ENCODE data around the gene MFSD2A.

Gene MFSD2A

DNA sequence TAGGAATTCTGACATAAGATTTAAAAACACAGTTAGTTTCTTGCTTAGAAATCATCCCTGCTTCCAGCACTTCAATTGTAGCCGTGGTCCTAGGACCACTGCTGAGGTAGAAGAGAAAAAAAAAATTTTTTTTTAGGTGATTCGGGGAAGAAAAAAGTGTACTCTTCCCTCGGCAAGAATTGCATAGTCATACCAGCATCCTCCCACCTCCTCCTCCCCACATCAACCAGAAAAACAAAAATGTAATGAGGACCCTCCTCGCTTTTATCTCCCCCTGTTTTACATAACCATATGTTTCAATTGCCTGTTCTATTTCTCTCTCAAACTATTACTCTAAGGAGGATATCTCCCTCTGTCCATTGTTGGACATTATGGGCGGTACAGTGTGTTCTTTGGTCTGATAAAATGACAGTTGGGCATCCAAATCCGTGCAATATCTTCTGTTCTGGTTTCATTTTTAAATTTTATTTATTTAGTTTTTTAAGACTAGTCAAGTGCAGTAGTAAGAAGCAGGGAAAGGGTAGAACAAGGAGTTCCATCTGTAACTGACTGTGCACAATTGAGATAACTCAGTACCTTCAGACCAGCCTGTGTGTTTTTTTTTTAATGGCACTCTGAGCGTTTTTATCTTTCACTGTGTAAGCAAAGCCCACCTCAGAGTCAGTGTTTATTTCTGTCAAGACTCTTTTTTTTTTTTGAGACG, 10.4 kb upstream of the MFSD2A start:
- Histone ChIP-seq H3K27me3 (ENCODE audit: control insufficient read depth in 1 of 2, insufficient read depth in 2 of 2, low read length in 2 of 2) (no peaks in the 10 kb centered on the region), H3K9ac (ENCODE audit: low read length) (no peak overlapping the region), H3K9me3 (ENCODE audit: low read length) (no peaks in the 10 kb centered on the region), H3K4me3 (ENCODE audit: low read depth in 1 of 2, low read length in 2 of 2) (no peak overlapping the region), H3K36me3 (ENCODE audit: insufficient read depth, low read length) (no peaks in the 10 kb centered on the region), H3K27ac (ENCODE audit: low read depth, low read length) (no peak overlapping the region), H3K4me1 (ENCODE audit: insufficient read depth, low read length) (no peaks in the 10 kb centered on the region)

DNA sequence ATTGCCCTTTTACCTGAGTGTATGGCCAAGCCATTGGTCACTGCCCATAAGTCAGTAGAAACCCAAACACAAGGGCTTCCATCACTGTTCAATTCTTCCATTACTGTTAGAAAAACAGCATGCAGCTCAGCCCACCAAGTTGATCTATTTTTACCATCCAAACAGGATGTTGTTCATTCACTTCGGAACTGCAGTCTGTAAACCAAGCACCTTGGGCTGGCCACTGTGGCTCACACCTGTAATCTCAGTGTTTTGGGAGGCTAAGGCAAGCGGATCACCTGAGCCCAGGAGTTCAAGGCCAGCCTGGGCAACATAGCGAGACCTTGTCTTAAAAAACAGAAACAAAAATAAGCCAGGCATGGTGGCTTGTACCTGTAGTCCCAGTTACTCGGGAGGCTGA, 8.7 kb upstream of the MFSD2A start:
- Histone ChIP-seq H3K4me3 (ENCODE audit: low read depth in 1 of 2, low read length in 2 of 2) (no peak overlapping the region), H3K4me1 (ENCODE audit: insufficient read depth, low read length) (no peaks in the 10 kb centered on the region), H3K27me3 (ENCODE audit: control insufficient read depth in 1 of 2, insufficient read depth in 2 of 2, low read length in 2 of 2) (no peaks in the 10 kb centered on the region), H3K9ac (ENCODE audit: low read length) (no peak overlapping the region), H3K9me3 (ENCODE audit: low read length) (no peaks in the 10 kb centered on the region), H3K36me3 (ENCODE audit: insufficient read depth, low read length) (no peaks in the 10 kb centered on the region), H3K27ac (ENCODE audit: low read depth, low read length) (no peak overlapping the region)

- Histone ChIP-seq H3K27ac (ENCODE audit: low read depth, low read length) (no peak overlapping the region), H3K9ac (ENCODE audit: low read length) (no peak overlapping the region), H3K4me1 (ENCODE audit: insufficient read depth, low read length) (no peaks in the 10 kb centered on the region), H3K36me3 (ENCODE audit: insufficient read depth, low read length) (no peaks in the 10 kb centered on the region), H3K9me3 (ENCODE audit: low read length) (no peaks in the 10 kb centered on the region), H3K4me3 (ENCODE audit: low read depth in 1 of 2, low read length in 2 of 2) (no peak overlapping the region), H3K27me3 (ENCODE audit: control insufficient read depth in 1 of 2, insufficient read depth in 2 of 2, low read length in 2 of 2) (no peaks in the 10 kb centered on the region)
These were observed 7.7 kb upstream of the MFSD2A start for GRCh38 chr1:39947260-39947659.

- H3K27ac ChIP-seq (ENCODE audit: low read depth, low read length): no peak overlapping the region
- no peak overlapping the region for H3K9ac ChIP-seq (ENCODE audit: low read length)
- no peak overlapping the region for H3K4me3 ChIP-seq (ENCODE audit: low read depth in 1 of 2, low read length in 2 of 2)
These were observed 5.1 kb upstream of the MFSD2A start for GRCh38 chr1:39949891-39950290.

DNA sequence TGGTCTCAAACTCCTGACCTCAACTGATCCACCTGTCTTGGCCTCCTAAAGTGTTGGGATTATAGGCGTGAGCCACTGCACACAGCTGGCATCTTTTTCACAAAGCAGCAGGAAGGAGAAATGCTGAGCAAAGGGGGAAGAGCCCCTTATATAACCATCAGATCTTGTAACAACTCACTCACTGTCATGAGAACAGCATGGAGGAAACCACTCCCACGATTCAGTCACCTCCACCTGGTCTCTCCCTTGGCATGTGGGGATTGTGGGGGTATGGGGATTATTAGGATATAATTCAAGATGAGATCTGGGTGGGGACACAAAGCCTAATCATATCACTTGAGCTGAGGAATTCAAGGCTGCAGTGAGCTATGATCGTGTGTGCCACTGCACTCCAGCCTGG, 3.0 kb upstream of the MFSD2A start:
- Histone ChIP-seq H3K4me3 (ENCODE audit: low read depth in 1 of 2, low read length in 2 of 2) (no peak overlapping the region), H3K36me3 (ENCODE audit: insufficient read depth, low read length) (no peaks in the 10 kb centered on the region), H3K4me1 (ENCODE audit: insufficient read depth, low read length) (peaks cover 19% of the 10 kb centered on the region), H3K27me3 (ENCODE audit: control insufficient read depth in 1 of 2, insufficient read depth in 2 of 2, low read length in 2 of 2) (peaks cover 0 to 4% of the 10 kb centered on the region in 2 donors), H3K9me3 (ENCODE audit: low read length) (no peaks in the 10 kb centered on the region), H3K27ac (ENCODE audit: low read depth, low read length) (no peak overlapping the region), H3K9ac (ENCODE audit: low read length) (no peak overlapping the region)

More at GRCh38 chr1:39949891-39950290, 5.1 kb upstream of the MFSD2A start:
- H3K4me1 ChIP-seq (ENCODE audit: insufficient read depth, low read length): peaks cover 5% of the 10 kb centered on the region
- no peaks in the 10 kb centered on the region for H3K36me3 ChIP-seq (ENCODE audit: insufficient read depth, low read length)
- H3K27me3 ChIP-seq (ENCODE audit: control insufficient read depth in 1 of 2, insufficient read depth in 2 of 2, low read length in 2 of 2): no peaks in the 10 kb centered on the region
- no peaks in the 10 kb centered on the region for H3K9me3 ChIP-seq (ENCODE audit: low read length)

DNA sequence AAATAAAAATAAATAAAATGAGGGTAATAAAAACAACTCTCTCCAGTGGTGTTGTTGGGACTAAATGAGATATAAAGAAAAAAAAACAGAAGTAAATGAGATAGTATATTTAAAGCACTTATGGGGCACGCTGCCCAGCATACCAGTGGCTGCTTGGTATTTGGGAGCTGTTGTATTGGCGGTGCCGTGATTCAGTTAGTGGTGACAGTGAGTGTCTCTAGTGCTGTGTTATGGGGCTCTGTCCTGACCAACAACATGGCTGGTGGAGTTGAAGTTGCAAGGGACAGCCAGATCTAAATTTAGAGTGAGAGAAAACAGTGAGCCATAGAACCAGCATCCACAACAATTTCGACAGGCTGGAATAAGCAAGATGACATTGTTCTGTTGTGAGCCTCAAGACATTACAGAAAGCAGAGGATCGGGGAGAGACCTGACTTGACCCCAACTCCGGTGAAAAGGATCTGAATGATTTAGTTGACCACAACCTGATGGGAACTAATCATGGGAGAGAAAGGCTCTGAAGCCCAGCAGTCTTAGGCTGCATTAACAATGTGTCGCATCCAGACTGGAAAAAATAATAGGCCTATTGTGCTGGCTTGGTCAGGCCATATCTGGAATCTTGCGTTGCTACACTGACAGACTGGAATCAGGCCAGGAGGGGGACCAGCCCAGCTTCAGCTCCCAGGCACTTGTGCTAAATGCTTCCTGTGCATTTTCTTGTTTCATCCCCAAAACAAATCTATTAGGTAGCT, 2.4 kb upstream of the MFSD2A start:
- no peaks in the 10 kb centered on the region for H3K36me3 ChIP-seq (ENCODE audit: insufficient read depth, low read length)
- H3K4me1 ChIP-seq (ENCODE audit: insufficient read depth, low read length): peaks cover 19% of the 10 kb centered on the region
- no peaks in the 10 kb centered on the region for H3K9me3 ChIP-seq (ENCODE audit: low read length)
- no peak overlapping the region for H3K9ac ChIP-seq (ENCODE audit: low read length)
- H3K27ac ChIP-seq (ENCODE audit: low read depth, low read length): no peak overlapping the region
- H3K4me3 ChIP-seq (ENCODE audit: low read depth in 1 of 2, low read length in 2 of 2): no peak overlapping the region
- peaks cover 0 to 10% of the 10 kb centered on the region in 2 donors for H3K27me3 ChIP-seq (ENCODE audit: control insufficient read depth in 1 of 2, insufficient read depth in 2 of 2, low read length in 2 of 2)

GRCh38 chr1:39954324-39954869, 548 bp upstream of the MFSD2A start:
- no peak overlapping the region for H3K9ac ChIP-seq (ENCODE audit: low read length)
- H3K9me3 ChIP-seq (ENCODE audit: low read length): no peaks in the 10 kb centered on the region
- no peak overlapping the region for H3K27ac ChIP-seq (ENCODE audit: low read depth, low read length)
- no peaks in the 10 kb centered on the region for H3K36me3 ChIP-seq (ENCODE audit: insufficient read depth, low read length)
- peaks cover 0 to 11% of the 10 kb centered on the region in 2 donors for H3K27me3 ChIP-seq (ENCODE audit: control insufficient read depth in 1 of 2, insufficient read depth in 2 of 2, low read length in 2 of 2)
- peaks cover 19% of the 10 kb centered on the region for H3K4me1 ChIP-seq (ENCODE audit: insufficient read depth, low read length)
- no peak overlapping the region for H3K4me3 ChIP-seq (ENCODE audit: low read depth in 1 of 2, low read length in 2 of 2)

GRCh38 chr1:39955547-39956539, 898 bp downstream of the MFSD2A start:
- no peaks in the 10 kb centered on the region for H3K9me3 ChIP-seq (ENCODE audit: low read length)
- no peak overlapping the region for H3K9ac ChIP-seq (ENCODE audit: low read length)
- H3K27me3 ChIP-seq (ENCODE audit: control insufficient read depth in 1 of 2, insufficient read depth in 2 of 2, low read length in 2 of 2): peaks cover 0 to 11% of the 10 kb centered on the region in 2 donors
- peaks cover 19% of the 10 kb centered on the region for H3K4me1 ChIP-seq (ENCODE audit: insufficient read depth, low read length)
- no peaks in the 10 kb centered on the region for H3K36me3 ChIP-seq (ENCODE audit: insufficient read depth, low read length)
- peak overlapping the region; percentile 13 for H3K27ac ChIP-seq (ENCODE audit: low read depth, low read length)
- peak overlapping the region; percentile 41 to 67 for H3K4me3 ChIP-seq (ENCODE audit: low read depth in 1 of 2, low read length in 2 of 2)

GRCh38 chr1:39957299-39958015, 2.5 kb downstream of the MFSD2A start:
- Histone ChIP-seq H3K9ac (ENCODE audit: low read length) (no peak overlapping the region), H3K27me3 (ENCODE audit: control insufficient read depth in 1 of 2, insufficient read depth in 2 of 2, low read length in 2 of 2) (peaks cover 0 to 11% of the 10 kb centered on the region in 2 donors), H3K4me3 (ENCODE audit: low read depth in 1 of 2, low read length in 2 of 2) (no peak overlapping the region), H3K36me3 (ENCODE audit: insufficient read depth, low read length) (no peaks in the 10 kb centered on the region), H3K27ac (ENCODE audit: low read depth, low read length) (peak overlapping the region; percentile 34), H3K9me3 (ENCODE audit: low read length) (no peaks in the 10 kb centered on the region), H3K4me1 (ENCODE audit: insufficient read depth, low read length) (peaks cover 19% of the 10 kb centered on the region)

- H3K9me3 ChIP-seq (ENCODE audit: low read length): no peaks in the 10 kb centered on the region
- no peak overlapping the region for H3K4me3 ChIP-seq (ENCODE audit: low read depth in 1 of 2, low read length in 2 of 2)
- H3K27ac ChIP-seq (ENCODE audit: low read depth, low read length): no peak overlapping the region
- no peaks in the 10 kb centered on the region for H3K36me3 ChIP-seq (ENCODE audit: insufficient read depth, low read length)
- peaks cover 0 to 11% of the 10 kb centered on the region in 2 donors for H3K27me3 ChIP-seq (ENCODE audit: control insufficient read depth in 1 of 2, insufficient read depth in 2 of 2, low read length in 2 of 2)
- no peak overlapping the region for H3K9ac ChIP-seq (ENCODE audit: low read length)
- peaks cover 19% of the 10 kb centered on the region for H3K4me1 ChIP-seq (ENCODE audit: insufficient read depth, low read length)
These were observed 3.7 kb downstream of the MFSD2A start for GRCh38 chr1:39958403-39959200.

Measured in muscle layer of colon (tissue), 2 donors.